ENCODE measurements around the gene NDUFA6. TPM values are rescaled to one million over a fixed set of nuclear protein-coding genes. Genes with fewer than 3 reads are reported as not detected.
"Not testable (repeated sequence)": the region's sequence is repeated elsewhere in the genome, so short reads cannot be mapped to it uniquely, and the experiment has no call there.

NDUFA6 gene
- total RNA-seq, 1 experiment from 2014 or later, result 84.9 TPM

DNA sequence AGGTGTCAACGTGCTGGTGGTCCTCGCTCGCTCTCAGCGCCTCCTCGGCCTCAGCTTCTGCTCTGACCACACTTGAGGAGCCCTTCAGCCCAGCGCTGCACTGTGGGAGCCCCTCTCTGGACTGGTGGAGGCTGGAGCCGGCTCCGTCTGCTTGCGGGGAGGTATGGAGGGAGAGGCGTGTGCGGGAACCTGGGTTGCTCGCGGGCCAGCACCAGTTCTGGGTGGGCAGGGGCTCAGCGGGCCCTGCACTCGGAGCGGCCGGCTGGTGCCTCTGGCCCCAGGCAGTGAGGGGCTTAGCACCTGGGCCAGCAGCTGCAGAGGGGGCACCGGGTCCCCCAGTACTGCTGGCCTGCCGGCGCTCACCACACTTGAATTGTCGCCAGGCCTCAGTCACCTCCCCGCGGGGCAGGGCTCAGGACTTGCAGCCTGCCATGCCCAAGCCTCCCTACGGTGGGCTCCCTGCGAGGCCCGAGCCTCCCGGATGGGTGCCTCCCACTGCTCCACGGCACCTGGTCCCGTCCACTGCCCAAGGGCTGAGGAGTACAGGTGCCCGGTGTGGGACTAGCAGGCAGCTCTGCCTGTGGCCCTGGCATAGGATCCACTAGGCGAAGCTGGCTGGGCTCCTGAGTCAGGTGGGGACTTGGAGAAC, 47.7 kb upstream of the NDUFA6 start:
- no peak overlapping the region for H3K4me2 ChIP-seq
- POLR2A ChIA-PET (ENCODE audit: unreplicated experiment), result no interaction called here
- no peaks in the 10 kb centered on the region for H3K27me3 ChIP-seq (ENCODE audit: insufficient read depth, low read depth)
- no peaks in the 10 kb centered on the region for H3K9me2 ChIP-seq (ENCODE audit: insufficient read depth)
- no TSS peak for BruUV-seq (replicated peaks)
- no peak overlapping the region for H3K4me3 ChIP-seq
- no peaks in the 10 kb centered on the region for H3K36me3 ChIP-seq (ENCODE audit: low read depth)
- H3K79me2 ChIP-seq (ENCODE audit: low read depth), result no peaks in the 10 kb centered on the region
- H2AFZ ChIP-seq, result no peak overlapping the region
- DNase-seq, result no peak
- H4K20me1 ChIP-seq (ENCODE audit: insufficient read depth), result no peaks in the 10 kb centered on the region
- H3K9me3 ChIP-seq (ENCODE audit: insufficient read depth, low read depth), result no peaks in the 10 kb centered on the region
- H3K4me1 ChIP-seq (replicated peaks; ENCODE audit: insufficient read depth), result no peaks in the 10 kb centered on the region
- TF ChIP-seq EZH2 (IDR thresholded peaks at IDR 0.05; ENCODE audit: low read depth) (no peak), CTCF (conservative IDR thresholded peaks at IDR 0.05) (no peak)
- no peaks in the 10 kb centered on the region for H3F3A ChIP-seq (ENCODE audit: insufficient read depth, low read depth)
- H3K27ac ChIP-seq, result no peak overlapping the region
- CTCF ChIA-PET, result no interaction called here
- intact Hi-C loops (cut with micrococcal nuclease; ENCODE audit: unreplicated experiment), result no loop called here

GRCh38 chr22:42135688-42136087, 45.1 kb upstream of the NDUFA6 start:
- POLR2A ChIA-PET (ENCODE audit: unreplicated experiment); H3K79me2 ChIP-seq (ENCODE audit: low read depth); H3K27ac ChIP-seq; H4K20me1 ChIP-seq (ENCODE audit: insufficient read depth); DNase-seq; H3F3A ChIP-seq (ENCODE audit: insufficient read depth, low read depth); H3K27me3 ChIP-seq (ENCODE audit: insufficient read depth, low read depth); CTCF ChIA-PET; H2AFZ ChIP-seq; H3K9me3 ChIP-seq (ENCODE audit: insufficient read depth, low read depth); H3K4me1 ChIP-seq (replicated peaks; ENCODE audit: insufficient read depth); intact Hi-C loops (cut with micrococcal nuclease; ENCODE audit: unreplicated experiment); H3K36me3 ChIP-seq (ENCODE audit: low read depth); BruUV-seq (replicated peaks); H3K4me2 ChIP-seq; H3K9me2 ChIP-seq (ENCODE audit: insufficient read depth); H3K4me3 ChIP-seq: not testable (repeated sequence)

DNA sequence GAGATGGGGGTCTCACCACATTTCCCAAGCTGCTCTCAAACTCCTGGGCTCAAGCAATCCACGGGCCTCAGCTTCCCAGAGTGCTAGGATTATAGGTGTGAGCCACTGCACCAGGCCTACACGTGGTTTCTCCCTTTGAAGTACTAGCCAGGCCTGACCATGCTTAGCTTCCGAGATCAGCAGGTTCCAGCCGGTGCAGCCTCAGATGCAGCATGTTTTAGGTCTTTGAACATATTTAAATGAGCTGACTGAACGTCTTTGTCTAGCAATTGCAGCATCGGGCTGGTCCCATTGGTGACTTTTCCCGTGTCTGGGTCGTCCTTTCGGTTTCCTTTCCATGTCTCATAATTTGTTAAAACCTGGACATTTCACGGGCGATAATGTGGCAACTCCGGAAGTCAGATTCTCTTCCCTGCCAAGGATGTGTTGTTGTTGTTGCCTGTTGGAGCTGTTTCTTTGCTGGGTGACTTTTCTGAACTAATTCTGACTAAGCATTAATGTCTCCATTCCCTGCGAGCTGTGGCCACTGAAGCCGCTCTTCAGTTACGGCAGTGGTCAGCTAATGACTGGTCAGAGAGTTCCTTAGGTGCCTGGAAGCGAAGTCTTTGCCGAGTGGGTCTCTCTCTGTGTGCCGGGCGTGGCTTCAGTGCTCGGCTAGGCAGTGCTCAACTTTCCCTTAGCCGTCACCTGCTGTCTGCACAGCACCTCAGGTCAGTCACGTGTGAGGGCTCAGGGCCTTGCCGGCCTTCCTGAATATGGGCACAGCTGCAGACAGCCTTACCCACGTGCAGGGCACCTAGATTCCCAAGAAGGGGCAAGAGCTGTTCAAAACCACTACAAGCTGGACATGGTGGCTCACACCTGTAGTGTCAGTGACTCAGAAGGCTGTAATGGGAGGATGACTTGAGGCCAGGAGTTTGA, 43.8 kb upstream of the NDUFA6 start:
- no peaks in the 10 kb centered on the region for H4K20me1 ChIP-seq (ENCODE audit: insufficient read depth)
- no peaks in the 10 kb centered on the region for H3K9me2 ChIP-seq (ENCODE audit: insufficient read depth)
- no TSS peak for BruUV-seq (replicated peaks)
- no peaks in the 10 kb centered on the region for H3K9me3 ChIP-seq (ENCODE audit: insufficient read depth, low read depth)
- no peaks in the 10 kb centered on the region for H3K36me3 ChIP-seq (ENCODE audit: low read depth)
- no peak overlapping the region for H2AFZ ChIP-seq
- H3K27me3 ChIP-seq (ENCODE audit: insufficient read depth, low read depth), result no peaks in the 10 kb centered on the region
- H3F3A ChIP-seq (ENCODE audit: insufficient read depth, low read depth), result no peaks in the 10 kb centered on the region
- H3K79me2 ChIP-seq (ENCODE audit: low read depth), result no peaks in the 10 kb centered on the region
- no peak overlapping the region for H3K4me2 ChIP-seq
- no peak for DNase-seq
- CTCF ChIA-PET, result interaction anchor here (0.7 kb wide), 1 partner anchor 443 kb away, joined by 3 read pairs; no protein-coding TSS in a partner anchor
- H3K27ac ChIP-seq, result no peak overlapping the region
- TF ChIP-seq EZH2 (IDR thresholded peaks at IDR 0.05; ENCODE audit: low read depth), result no peak
- no peak for TF ChIP-seq CTCF (conservative IDR thresholded peaks at IDR 0.05)
- H3K4me1 ChIP-seq (replicated peaks; ENCODE audit: insufficient read depth), result no peaks in the 10 kb centered on the region
- POLR2A ChIA-PET (ENCODE audit: unreplicated experiment), result no interaction called here
- no peak overlapping the region for H3K4me3 ChIP-seq
- intact Hi-C loops (cut with micrococcal nuclease; ENCODE audit: unreplicated experiment), result no loop called here
